SK-N-SH (cell line): ENCODE measurements around the gene ZNHIT3. TPM values are rescaled to one million over a fixed set of nuclear protein-coding genes. Genes with fewer than 3 reads are reported as not detected.

Experiments
- CTCF ChIA-PET: fragments of 300-600, 350-600 bp; formaldehyde crosslinking; extraction: SDS; loops from one replicate; lab custom pipeline; 2021; lab: Yijun Ruan, JAX
- POLR2A ChIA-PET: fragments of 350-600 bp; sonication (Branson Sonifier 250); formaldehyde crosslinking; extraction: SDS; loops from one replicate; lab custom pipeline; 2020; ENCODE audit warnings: antibody characterized with exemption, inconsistent platforms; lab: Yijun Ruan, JAX
- DNase-seq: peaks from one replicate; pipeline ENCODE4 v3.0.0; 2012
- H2AFZ ChIP-seq: fragments of 200-600 bp; sonication (generic); 2 replicates; pipeline ENCODE4 v1.8.1; 2016; ENCODE audit warnings: antibody characterized with exemption, mild to moderate bottlenecking, low read depth
- H3F3A ChIP-seq: fragments of 200-600 bp; sonication (generic); replicated peaks from 2 replicates; pipeline ENCODE3; 2016; ENCODE audit warnings: antibody characterized with exemption, mild to moderate bottlenecking; ENCODE audit not compliant: insufficient read depth
- H3K27ac ChIP-seq, 2 experiments: fragments of 200-500 bp in 1 of 2; fragments of 200-600 bp in 1 of 2; sonication (Bioruptor generic) in 1 of 2; sonication (generic), shearing (Covaris generic) in 1 of 2; 2 replicates each; pipeline versions ENCODE4 v1.5.1 to v1.6.1; 2014 to 2016; ENCODE audit warnings: low read depth in 2 of 2, inconsistent platforms in 1 of 2, low read length in 1 of 2, mild to moderate bottlenecking in 1 of 2, mixed read lengths in 1 of 2
- H3K27me3 ChIP-seq: fragments of 200-600 bp; sonication (generic), shearing (Covaris generic); 2 replicates; pipeline ENCODE4 v1.6.1; 2016; ENCODE audit warnings: mixed run types; ENCODE audit not compliant: insufficient read depth
- H3K36me3 ChIP-seq, 2 experiments: fragments of 200-500 bp in 1 of 2; fragments of 200-600 bp in 1 of 2; sonication (Bioruptor generic) in 1 of 2; sonication (generic) in 1 of 2; replicated peaks in 1 of 2; 2 replicates each; pipeline versions ENCODE3 to v1.5.1; 2014 to 2016; ENCODE audit warnings: low read length in 1 of 2, mild to moderate bottlenecking in 1 of 2; ENCODE audit not compliant: insufficient read depth in 2 of 2, control insufficient read depth in 1 of 2
- H3K4me1 ChIP-seq, 2 experiments: fragments of 200-500 bp in 1 of 2; fragments of 200-600 bp in 1 of 2; sonication (Bioruptor generic) in 1 of 2; sonication (generic), shearing (Covaris generic) in 1 of 2; 2 replicates each; pipeline versions ENCODE4 v1.5.1 to v1.6.1; 2014 to 2016; ENCODE audit warnings: low read depth in 1 of 2, low read length in 1 of 2, mixed run types in 1 of 2; ENCODE audit not compliant: insufficient read depth in 2 of 2, control insufficient read depth in 1 of 2
- H3K4me2 ChIP-seq: fragments of 200-600 bp; sonication (generic), shearing (Covaris generic); 2 replicates; pipeline ENCODE4 v1.6.1; 2017; ENCODE audit warnings: mixed run types
- H3K4me3 ChIP-seq, 2 experiments: fragments of 200-500 bp in 1 of 2; fragments of 200-600 bp in 1 of 2; sonication (Bioruptor generic) in 1 of 2; sonication (generic), shearing (Covaris generic) in 1 of 2; 2 replicates each; pipeline versions ENCODE4 v1.5.1 to v1.8.1; 2014 to 2016; ENCODE audit warnings: low read depth in 2 of 2, inconsistent platforms in 1 of 2, low read length in 1 of 2, mild to moderate bottlenecking in 1 of 2, mixed read lengths in 1 of 2, moderate library complexity in 1 of 2
- H3K79me2 ChIP-seq: fragments of 200-600 bp; sonication (generic); 2 replicates; pipeline ENCODE4 v1.8.1; 2017; ENCODE audit warnings: mild to moderate bottlenecking; ENCODE audit not compliant: insufficient read depth
- H3K9ac ChIP-seq: fragments of 200-600 bp; sonication (generic); 2 replicates; pipeline ENCODE4 v1.6.1; 2017; ENCODE audit warnings: mixed run types
- H3K9me2 ChIP-seq: fragments of 200-600 bp; sonication (generic); 2 replicates; pipeline ENCODE4 v1.6.1; 2017; ENCODE audit warnings: mixed run types
- H3K9me3 ChIP-seq: fragments of 200-600 bp; sonication (generic); 2 replicates; pipeline ENCODE4 v1.6.1; 2017; ENCODE audit warnings: mixed run types, mild to moderate bottlenecking, moderate library complexity
- H4K20me1 ChIP-seq: fragments of 200-600 bp; sonication (generic); 2 replicates; pipeline ENCODE4 v1.6.1; 2017; ENCODE audit warnings: mild to moderate bottlenecking, mixed run types; ENCODE audit not compliant: insufficient read depth
- CHD2 ChIP-seq: fragments of 150-350 bp; IDR thresholded peaks from 2 replicates; pipeline ENCODE4 v1.6.1; 2018; ENCODE audit warnings: low read length; ENCODE audit not compliant: partially characterized antibody
- CTCF ChIP-seq: fragments of 200-600 bp; sonication (generic); IDR thresholded peaks from 2 replicates; pipeline ENCODE4 v1.6.1; 2017; ENCODE audit warnings: antibody characterized with exemption, mild to moderate bottlenecking, moderate library complexity
- EP300 ChIP-seq, 2 experiments: IDR thresholded peaks; 2 replicates each; pipeline versions ENCODE4 v1.4.0 to v1.6.1; 2012; ENCODE audit warnings: borderline replicate concordance in 1 of 2, low read depth in 1 of 2, low read length in 1 of 2
- EZH2phosphoT487 ChIP-seq: fragments of 200-600 bp; sonication (generic); IDR thresholded peaks from 2 replicates; pipeline ENCODE4 v1.6.1; 2017; ENCODE audit warnings: low read depth, mixed run types, mild to moderate bottlenecking, antibody characterized with exemption, moderate library complexity, borderline replicate concordance
- FOSL2 ChIP-seq: IDR thresholded peaks from 2 replicates; pipeline ENCODE4 v1.4.0; 2012; ENCODE audit warnings: low read depth, mild to moderate bottlenecking, moderate library complexity, borderline replicate concordance
- FOXM1 ChIP-seq: IDR thresholded peaks from 2 replicates; pipeline ENCODE4 v1.4.0; 2012; ENCODE audit warnings: low read depth, mild to moderate bottlenecking
- IRF3 ChIP-seq: fragments of 150-350 bp; IDR thresholded peaks from 2 replicates; pipeline ENCODE4 v1.6.1; 2016; ENCODE audit warnings: mild to moderate bottlenecking, low read depth, low read length
- MEF2A ChIP-seq: IDR thresholded peaks from 2 replicates; pipeline ENCODE4 v1.4.0; 2012; ENCODE audit warnings: low read depth, borderline replicate concordance
- NRF1 ChIP-seq: IDR thresholded peaks from 2 replicates; pipeline ENCODE4 v1.6.1; 2012; ENCODE audit warnings: low read depth, mild to moderate bottlenecking, low read length
- PBX3 ChIP-seq: IDR thresholded peaks from 2 replicates; pipeline ENCODE4; 2012
- POLR2AphosphoS5 ChIP-seq: IDR thresholded peaks from 2 replicates; pipeline ENCODE4 v1.6.1; 2012; ENCODE audit warnings: low read depth, low read length
- RAD21 ChIP-seq: IDR thresholded peaks from 2 replicates; pipeline ENCODE4 v1.6.1; 2012; ENCODE audit warnings: mild to moderate bottlenecking, low read length
- RCOR1 ChIP-seq: fragments of 150-350 bp; IDR thresholded peaks from 2 replicates; pipeline ENCODE4 v1.6.1; 2017; ENCODE audit warnings: antibody characterized with exemption, low read length
- RXRA ChIP-seq: IDR thresholded peaks from 2 replicates; pipeline ENCODE4 v1.4.0; 2012; ENCODE audit warnings: low read depth, mild to moderate bottlenecking, borderline replicate concordance
- SIN3A ChIP-seq: IDR thresholded peaks from 2 replicates; pipeline ENCODE4 v1.6.1; 2012; ENCODE audit warnings: low read depth, mild to moderate bottlenecking, low read length, moderate library complexity, borderline replicate concordance
- SMC3 ChIP-seq: IDR thresholded peaks from 2 replicates; pipeline ENCODE4 v1.6.1; 2012; ENCODE audit warnings: low read depth, low read length, improper control_type of control experiment
- TAF1 ChIP-seq: IDR thresholded peaks from 2 replicates; pipeline ENCODE4 v1.6.1; 2012; ENCODE audit warnings: low read depth, mild to moderate bottlenecking, low read length, moderate library complexity, borderline replicate concordance
- TCF12 ChIP-seq: IDR thresholded peaks from 2 replicates; pipeline ENCODE4 v1.4.0; 2012
- USF1 ChIP-seq: IDR thresholded peaks from 2 replicates; pipeline ENCODE4 v1.4.0; 2012; ENCODE audit warnings: low read depth, borderline replicate concordance
- USF2 ChIP-seq: fragments of 150-350 bp; IDR thresholded peaks from 2 replicates; pipeline ENCODE4 v1.6.1; 2017; ENCODE audit warnings: antibody characterized with exemption, low read length, low read depth, borderline replicate concordance
- WGBS: methylation state at CpG from one replicate; pipeline ENCODE4 v1.1.6; 2017; ENCODE audit warnings: low lambda C conversion rate; 5-methylcytosine and 5-hydroxymethylcytosine counted together
- polyA plus RNA-seq, 3 experiments: library from polyadenylated mRNA; depleted of rRNA; stranded (reverse); fragments of >200 nt; gene quantifications; 2 replicates each; pipeline ENCODE4 v1.2.3, GENCODE V29; 2012

ZNHIT3 gene
- polyA plus RNA-seq, 1 of the 3 experiments (the other 2 are of a cell fraction), result 59.9 TPM

GRCh38 chr17:36544307-36545076, 58.0 kb downstream of the ZNHIT3 start, which contains the start of gene GGNBP2 (continued):
- no peak for TF ChIP-seq PBX3
- TF ChIP-seq FOSL2, result no peak
- no peak for TF ChIP-seq SMC3
- TF ChIP-seq EP300 (IDR thresholded peaks at IDR 0.05; ENCODE audit: borderline replicate concordance in 1 of 2, low read depth in 1 of 2, low read length in 1 of 2), result no peak
- TF ChIP-seq POLR2AphosphoS5, result peak; percentile 90; the same call in 1 of the 2 replicates
- TF ChIP-seq CHD2, result peak; percentile 99
- no peak for TF ChIP-seq TCF12
- no peak for TF ChIP-seq RAD21
- TF ChIP-seq TAF1, result peak; percentile 77
- TF ChIP-seq USF2, result no peak
- TF ChIP-seq EZH2phosphoT487, result no peak
- TF ChIP-seq RCOR1, result peak; percentile 19; the same call in 1 of the 2 replicates

- WGBS, result 3% methylated on average over 13 of the region's 38 CpGs
- no peaks in the 10 kb centered on the region for H3K9me3 ChIP-seq
- peaks cover 25% of the 10 kb centered on the region for H3F3A ChIP-seq
- no peaks in the 10 kb centered on the region for H3K9me2 ChIP-seq
- ChIA-PET CTCF (interaction anchor here (0.8 to 3.0 kb wide), 4 partner anchors 10 to 81 kb away, joined by 3 to 16 read pairs (median 3); partner anchors contain the start of genes MYO19 and PIGW), POLR2A (interaction anchor here (1.0 to 4.8 kb wide), 4 partner anchors 10 to 56 kb away, joined by 3 to 37 read pairs (median 4); partner anchors contain the start of genes MRM1, MYO19 and PIGW)
- TF ChIP-seq MEF2A (no peak), RXRA (no peak), EZH2phosphoT487 (no peak), NRF1 (no peak), FOXM1 (no peak), IRF3 (no peak), USF1 (no peak), TAF1 (no peak), SMC3 (no peak), CTCF (no peak), SIN3A (no peak), RCOR1 (no peak)
- H3K27ac ChIP-seq, result peak overlapping the region; percentile 94 to 97
- H3K27me3 ChIP-seq, result no peaks in the 10 kb centered on the region
- H4K20me1 ChIP-seq, result peaks cover 42% of the 10 kb centered on the region
- 0 out of 2 replicates have a peak overlapping the region, but pooled peaks have one; percentile 73 for H2AFZ ChIP-seq
- H3K4me1 ChIP-seq, result peaks cover 4 to 9% of the 10 kb centered on the region in 2 experiments; a peak in 2 of 4 replicates
- H3K4me2 ChIP-seq, result peak overlapping the region; percentile 96; the same call in 1 of the 2 replicates
- peaks cover 11 to 18% of the 10 kb centered on the region in 2 experiments for H3K36me3 ChIP-seq
- H3K4me3 ChIP-seq, result peak overlapping the region; percentile 81 to 98
- H3K9ac ChIP-seq, result peak overlapping the region; percentile 100
- DNase-seq, result no peak
- H3K79me2 ChIP-seq, result peaks cover 83% of the 10 kb centered on the region
These were observed 58.6 kb downstream of the ZNHIT3 start for GRCh38 chr17:36545077-36545464.
